ENCODE measurements around the gene C10orf105.

The C10orf105 gene

DNA sequence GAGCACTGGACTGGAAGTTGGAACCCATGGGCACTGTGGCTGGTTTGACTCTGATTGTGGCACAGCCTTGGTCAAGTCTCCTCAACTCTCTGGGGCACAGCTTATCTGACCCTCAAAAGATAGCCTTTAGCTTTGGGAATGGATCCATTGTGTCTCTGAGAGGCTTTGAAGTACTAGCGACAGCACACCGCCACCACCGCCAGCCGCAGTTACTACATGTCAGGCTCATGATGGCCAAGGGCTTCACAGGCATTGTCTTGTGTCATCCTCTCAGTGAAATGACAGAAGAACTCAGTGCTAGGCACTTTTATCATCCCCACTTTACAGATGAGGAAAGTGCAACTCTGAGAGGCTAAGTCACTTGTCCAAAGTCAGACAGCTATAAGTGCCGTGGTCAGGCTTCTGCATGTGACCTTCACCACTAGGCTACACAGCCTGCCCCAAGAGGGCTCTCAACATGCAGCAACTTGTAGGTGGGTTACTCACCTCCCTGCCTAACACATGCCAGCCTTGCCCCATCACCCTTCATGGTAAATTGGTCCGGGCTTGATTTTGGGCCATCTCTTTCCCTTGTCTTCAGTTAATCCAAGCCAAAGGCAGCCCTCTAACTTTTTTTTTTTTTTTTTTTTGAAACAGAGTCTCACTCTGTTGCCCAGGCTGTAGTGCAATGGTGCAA is 44.1 kb downstream of the C10orf105 start:
- no peak for DNase-seq (ENCODE audit: low read depth in 2 of 2)

DNA sequence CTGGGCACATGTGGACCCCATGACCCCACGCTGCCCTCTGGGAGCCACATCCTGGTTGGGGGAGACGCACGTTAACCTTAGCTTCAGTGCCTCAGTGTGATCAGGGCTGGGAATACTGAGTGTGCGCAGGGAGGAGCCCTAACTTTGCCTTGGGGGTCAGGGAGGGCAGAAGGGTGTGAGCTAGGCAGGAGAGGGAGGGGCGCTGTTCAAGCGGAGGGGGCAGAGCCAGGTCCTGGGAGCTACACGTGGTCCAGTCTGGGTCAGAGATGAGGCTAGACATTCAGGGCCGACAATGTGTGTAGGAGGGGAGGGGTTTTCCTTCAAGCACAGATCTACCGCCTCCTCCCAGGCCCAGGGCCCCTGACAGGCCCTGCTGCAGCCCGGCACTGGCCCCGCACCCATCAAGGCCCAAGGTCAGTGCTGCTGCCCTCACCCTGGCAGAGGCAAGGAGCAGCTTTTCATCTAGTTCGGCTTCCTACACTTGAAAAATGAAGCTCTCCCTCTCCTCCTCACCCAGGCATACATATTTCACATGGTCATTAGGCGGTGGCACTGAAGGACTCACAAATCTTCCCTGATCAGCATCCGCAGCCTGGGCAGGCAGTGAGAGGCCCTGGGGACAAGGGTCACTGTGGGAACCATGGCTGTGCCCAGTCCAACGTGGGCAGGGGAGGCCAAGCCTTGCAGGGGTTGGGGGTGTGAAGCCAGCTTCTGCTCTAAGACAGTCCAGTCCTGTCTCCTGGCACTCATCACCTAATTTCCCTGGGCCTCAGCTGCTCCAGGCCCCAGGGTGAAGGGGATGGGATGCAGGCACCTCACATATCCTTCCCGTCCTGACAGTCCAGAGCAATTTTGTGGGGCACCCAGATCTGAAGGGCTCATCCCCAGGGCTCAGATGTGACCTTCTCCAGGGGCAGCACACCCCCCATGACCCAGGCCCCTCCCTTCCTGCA is 47.3 kb downstream of the C10orf105 start:
- DNase-seq (ENCODE audit: low read depth in 2 of 2) = no peak

DNA sequence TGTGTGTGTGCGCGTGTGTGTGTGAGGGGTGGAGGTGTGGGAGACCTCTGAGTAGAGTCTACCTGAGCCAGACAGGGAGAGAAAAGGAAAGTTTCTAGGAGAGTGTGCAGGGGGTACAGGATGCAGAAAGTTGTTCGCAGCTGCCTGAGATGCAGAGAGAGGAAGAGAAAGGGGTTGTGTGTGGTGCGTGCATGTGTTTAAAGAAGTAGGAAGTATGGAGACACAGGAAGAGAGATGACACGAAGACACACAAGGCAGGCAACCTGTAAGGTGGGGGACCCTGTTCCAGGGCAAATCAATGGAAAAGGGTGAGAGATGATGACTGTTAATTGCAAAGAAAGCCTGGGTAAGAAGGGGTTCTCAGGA is 52.2 kb downstream of the C10orf105 start:
- no peak for DNase-seq (ENCODE audit: low read depth in 2 of 2)

DNA sequence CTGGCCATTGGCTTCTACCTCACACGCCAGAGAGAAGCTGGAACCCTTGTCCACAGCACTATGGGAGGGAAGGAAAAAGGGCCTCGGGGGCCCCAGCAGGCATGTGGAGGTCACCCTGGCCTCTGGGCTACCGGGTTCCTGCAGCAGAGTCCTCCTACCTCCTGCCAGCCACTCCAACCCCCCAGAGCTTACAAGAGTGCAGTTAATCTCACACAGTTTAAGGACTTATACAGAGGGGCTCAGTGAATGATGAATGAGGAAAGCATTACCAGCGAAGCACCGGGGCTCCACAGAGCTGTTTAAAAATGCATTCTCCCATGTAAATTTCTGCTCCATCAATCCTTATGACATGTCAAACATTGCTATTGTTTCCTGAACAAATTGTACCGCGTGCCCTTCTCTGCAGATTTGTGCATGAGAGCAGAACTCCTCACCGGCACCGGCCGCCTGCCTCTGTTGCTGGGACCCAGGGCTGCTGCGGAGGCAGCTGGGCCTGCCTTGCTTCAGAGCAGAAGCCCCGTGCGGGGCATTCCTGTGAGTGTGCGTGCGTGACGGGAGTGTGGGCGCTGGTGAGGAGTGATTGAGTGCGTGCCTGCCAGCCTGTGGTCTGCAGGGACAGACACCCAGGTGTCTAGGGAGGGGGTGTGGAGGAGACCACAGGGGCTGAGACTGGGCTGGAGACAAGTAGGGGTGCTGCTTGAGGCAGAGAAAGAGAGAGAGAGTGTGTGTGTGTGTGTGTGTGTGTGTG is 52.8 kb downstream of the C10orf105 start:
- no peak for DNase-seq (ENCODE audit: low read depth in 2 of 2)

DNA sequence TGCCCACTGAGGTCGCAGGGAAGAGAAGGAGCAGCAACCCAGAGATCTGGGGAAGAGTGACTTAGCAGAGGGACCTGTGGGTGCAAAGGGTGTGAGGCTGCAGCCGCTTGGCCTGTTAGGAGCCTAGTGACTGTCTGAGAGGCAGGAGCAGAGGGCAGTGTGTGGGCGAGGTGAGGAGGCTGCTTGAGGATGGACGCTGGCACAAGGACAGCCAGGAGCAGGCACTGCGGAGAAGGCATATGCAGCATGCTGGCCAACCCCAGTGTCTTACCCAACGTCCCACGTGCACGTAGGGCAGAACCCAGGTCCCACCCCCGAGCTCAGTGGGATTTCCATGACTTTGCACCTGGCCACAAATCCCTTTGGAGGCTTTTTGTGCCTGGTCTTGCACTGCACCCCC is 54.1 kb downstream of the C10orf105 start:
- no peak for DNase-seq (ENCODE audit: low read depth in 2 of 2)

DNA sequence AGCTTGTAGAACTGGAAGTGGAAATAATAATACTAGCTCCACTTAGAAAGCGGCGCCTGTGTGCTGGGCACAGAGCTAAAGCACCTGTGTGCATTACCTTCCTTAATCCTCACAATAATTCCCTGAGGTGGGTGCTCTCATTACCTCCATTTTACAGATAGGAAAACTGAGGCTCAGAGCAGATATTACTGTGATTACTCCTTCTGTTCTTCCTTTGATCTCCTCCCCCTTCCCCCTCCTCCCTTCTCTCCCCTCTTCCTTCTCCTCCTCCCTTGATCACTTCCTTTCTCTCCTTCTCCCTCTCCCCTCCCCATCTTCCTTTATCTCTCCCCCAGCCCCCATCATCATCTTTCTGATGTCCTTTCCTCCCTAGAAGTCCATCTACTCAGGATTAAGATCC is 55.0 kb downstream of the C10orf105 start:
- DNase-seq (ENCODE audit: low read depth in 2 of 2) = no peak

DNA sequence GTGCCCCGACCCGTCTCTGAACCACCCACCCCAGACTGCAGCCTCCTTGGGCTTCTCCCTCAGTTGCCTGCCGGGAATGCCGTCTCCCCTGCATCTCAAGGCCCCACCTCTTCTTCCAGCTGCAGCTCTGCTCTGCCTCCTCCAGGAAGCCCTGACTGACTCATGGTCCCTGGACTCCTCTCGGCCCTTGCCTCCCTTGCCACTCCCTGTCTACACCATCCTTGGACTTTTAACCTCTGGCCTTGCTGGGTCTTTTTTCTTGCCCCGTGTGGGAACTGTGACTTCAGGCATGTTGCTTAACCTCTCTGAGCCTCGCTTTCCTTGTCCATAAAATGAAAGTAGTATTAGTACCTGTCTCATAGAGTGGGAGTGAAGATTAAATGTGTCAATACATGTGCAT is 56.3 kb downstream of the C10orf105 start:
- no peak for DNase-seq (ENCODE audit: low read depth in 2 of 2)

DNA sequence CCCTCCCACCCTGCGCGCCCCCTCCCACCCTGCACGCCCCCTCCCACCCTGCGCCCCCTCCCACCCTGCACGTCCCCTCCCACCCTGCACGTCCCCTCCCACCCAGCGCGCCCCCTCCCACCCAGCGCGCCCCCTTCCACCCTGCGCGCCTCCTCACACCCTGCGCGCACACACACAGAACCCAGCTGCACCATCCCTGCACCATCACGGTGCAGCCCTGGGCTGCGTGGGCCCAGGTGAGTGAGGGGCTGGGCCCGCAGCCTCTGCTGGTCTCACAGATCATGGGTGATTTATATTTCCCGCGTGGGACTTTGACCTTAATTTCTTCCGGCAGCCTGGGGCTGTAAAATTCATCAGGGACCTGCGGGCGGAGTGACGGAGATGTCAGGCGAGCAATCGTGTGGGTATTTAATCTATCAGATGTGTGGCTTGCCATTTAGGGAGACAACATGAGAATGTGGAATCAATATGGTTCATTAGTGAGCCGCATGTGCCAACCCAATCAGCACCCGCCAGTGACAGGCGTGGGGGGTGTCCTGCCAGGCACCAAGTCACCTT is 57.7 kb downstream of the C10orf105 start:
- DNase-seq (ENCODE audit: low read depth in 2 of 2) = no peak
